Lower lobe of right lung (tissue), 2 donors: ENCODE measurements around the gene GNG14. TPM values are rescaled to one million over a fixed set of nuclear protein-coding genes. Genes with fewer than 3 reads are reported as not detected.

Experiments
- ATAC-seq, 2 donors: fragments of 200-7000 bp; cut with Tn5 transposase; one replicate each; pipeline ENCODE4 v1.9.1; 2020 to 2022; ENCODE audit warnings: mild to moderate bottlenecking in 2 of 2, moderate library complexity in 2 of 2
- DNase-seq: peaks from one replicate; pipeline ENCODE4 v3.0.0-alpha.2; 2020
- H3K27ac ChIP-seq: fragments of 200-600 bp; one replicate; pipeline ENCODE4 v1.8.0; 2022
- H3K27me3 ChIP-seq: fragments of 200-600 bp; one replicate; pipeline ENCODE4 v1.8.0; 2022; ENCODE audit warnings: low read depth
- H3K36me3 ChIP-seq: fragments of 200-600 bp; one replicate; pipeline ENCODE4 v1.8.0; 2022; ENCODE audit warnings: mild to moderate bottlenecking
- H3K4me1 ChIP-seq: fragments of 200-600 bp; one replicate; pipeline ENCODE4 v1.8.0; 2022
- H3K4me3 ChIP-seq: fragments of 200-600 bp; one replicate; pipeline ENCODE4 v1.8.0; 2022; ENCODE audit warnings: mild to moderate bottlenecking
- H3K9me3 ChIP-seq: fragments of 200-600 bp; one replicate; pipeline ENCODE4 v1.8.0; 2022
- intact Hi-C: fragments of 100-400 bp; cut with DNase I; formaldehyde crosslinking; loops from one replicate; pipeline ENCODE4 v1.11.0; 2022
- total RNA-seq: library from RNA; stranded (reverse); fragmentation: NEBNext Ultra II Directional; extraction: Animal tissue kit (Norgen Biotek cat#: 25700); gene quantifications from one replicate; pipeline ENCODE4 v1.2.1, GENCODE V29; 2021
- TF ChIP-seq, protein P1 (sequence below): fragments of 200-600 bp; IDR thresholded peaks from one replicate; pipeline ENCODE4 v1.8.0; 2022; ENCODE audit warnings: antibody characterized with exemption, mild to moderate bottlenecking
- donor health status: DM: no; HTN: yes; CAD: no; lungs with severe emphysema.

Gene GNG14
- total RNA-seq, 1 donor from 2014 or later, result not detected

DNA sequence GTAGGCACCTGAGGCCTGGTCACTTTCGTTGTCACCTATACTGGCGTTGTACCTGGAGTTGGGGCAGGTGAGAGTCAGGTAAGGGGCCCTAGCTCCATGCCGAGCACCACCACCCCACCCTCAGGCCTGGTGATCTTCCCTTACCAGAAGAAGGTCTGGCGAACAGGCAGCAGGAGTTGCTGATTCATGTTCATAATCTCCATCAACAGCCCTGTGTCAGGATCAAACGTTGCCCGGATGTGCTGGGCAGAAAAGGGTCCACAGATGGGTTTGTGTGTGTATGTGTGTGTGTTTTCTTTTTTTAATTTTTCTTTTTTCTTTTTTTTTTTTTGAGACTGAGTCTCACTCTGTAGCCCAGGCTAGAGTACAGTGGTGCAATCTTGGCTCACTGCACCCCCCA lies 35.6 kb upstream of the GNG14 start:
- ATAC-seq (no peak), DNase-seq (peak; percentile 24)
- Histone ChIP-seq H3K36me3 (peaks cover 49% of the 10 kb centered on the region), H3K27me3 (no peaks in the 10 kb centered on the region), H3K4me1 (peaks cover 12% of the 10 kb centered on the region), H3K9me3 (no peaks in the 10 kb centered on the region), H3K27ac (no peak overlapping the region), H3K4me3 (no peak overlapping the region)
- TF ChIP-seq, protein P1, sequence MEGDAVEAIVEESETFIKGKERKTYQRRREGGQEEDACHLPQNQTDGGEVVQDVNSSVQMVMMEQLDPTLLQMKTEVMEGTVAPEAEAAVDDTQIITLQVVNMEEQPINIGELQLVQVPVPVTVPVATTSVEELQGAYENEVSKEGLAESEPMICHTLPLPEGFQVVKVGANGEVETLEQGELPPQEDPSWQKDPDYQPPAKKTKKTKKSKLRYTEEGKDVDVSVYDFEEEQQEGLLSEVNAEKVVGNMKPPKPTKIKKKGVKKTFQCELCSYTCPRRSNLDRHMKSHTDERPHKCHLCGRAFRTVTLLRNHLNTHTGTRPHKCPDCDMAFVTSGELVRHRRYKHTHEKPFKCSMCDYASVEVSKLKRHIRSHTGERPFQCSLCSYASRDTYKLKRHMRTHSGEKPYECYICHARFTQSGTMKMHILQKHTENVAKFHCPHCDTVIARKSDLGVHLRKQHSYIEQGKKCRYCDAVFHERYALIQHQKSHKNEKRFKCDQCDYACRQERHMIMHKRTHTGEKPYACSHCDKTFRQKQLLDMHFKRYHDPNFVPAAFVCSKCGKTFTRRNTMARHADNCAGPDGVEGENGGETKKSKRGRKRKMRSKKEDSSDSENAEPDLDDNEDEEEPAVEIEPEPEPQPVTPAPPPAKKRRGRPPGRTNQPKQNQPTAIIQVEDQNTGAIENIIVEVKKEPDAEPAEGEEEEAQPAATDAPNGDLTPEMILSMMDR, result no peak
- intact Hi-C loops, result no loop called here

DNA sequence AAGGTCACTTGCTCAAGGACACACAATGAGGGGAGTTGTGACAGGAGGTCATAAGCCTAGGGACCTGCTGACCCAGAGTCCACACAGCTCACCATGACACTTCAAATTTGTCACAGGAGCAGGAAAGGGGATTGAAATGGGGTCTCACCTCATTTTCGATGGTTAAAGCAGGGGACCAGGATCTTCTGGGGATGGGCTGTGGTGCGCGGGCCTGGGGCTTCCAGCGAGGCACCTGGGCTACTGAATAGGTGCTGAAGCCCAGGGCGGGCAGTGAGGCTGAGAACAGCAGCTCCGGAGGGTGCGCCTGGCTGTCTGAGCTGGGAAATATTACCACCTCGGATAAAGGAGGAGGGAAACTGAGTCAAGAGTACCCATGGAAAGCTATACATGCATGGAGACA lies 32.3 kb upstream of the GNG14 start:
- H3K27me3 ChIP-seq, result no peaks in the 10 kb centered on the region
- no peak overlapping the region for H3K4me3 ChIP-seq
- DNase-seq, result no peak
- peaks cover 78% of the 10 kb centered on the region for H3K36me3 ChIP-seq
- ATAC-seq, result no peak
- no peaks in the 10 kb centered on the region for H3K4me1 ChIP-seq
- no peak overlapping the region for H3K27ac ChIP-seq
- intact Hi-C loops, result no loop called here
- H3K9me3 ChIP-seq, result no peaks in the 10 kb centered on the region
- TF ChIP-seq, protein P1, result no peak

DNA sequence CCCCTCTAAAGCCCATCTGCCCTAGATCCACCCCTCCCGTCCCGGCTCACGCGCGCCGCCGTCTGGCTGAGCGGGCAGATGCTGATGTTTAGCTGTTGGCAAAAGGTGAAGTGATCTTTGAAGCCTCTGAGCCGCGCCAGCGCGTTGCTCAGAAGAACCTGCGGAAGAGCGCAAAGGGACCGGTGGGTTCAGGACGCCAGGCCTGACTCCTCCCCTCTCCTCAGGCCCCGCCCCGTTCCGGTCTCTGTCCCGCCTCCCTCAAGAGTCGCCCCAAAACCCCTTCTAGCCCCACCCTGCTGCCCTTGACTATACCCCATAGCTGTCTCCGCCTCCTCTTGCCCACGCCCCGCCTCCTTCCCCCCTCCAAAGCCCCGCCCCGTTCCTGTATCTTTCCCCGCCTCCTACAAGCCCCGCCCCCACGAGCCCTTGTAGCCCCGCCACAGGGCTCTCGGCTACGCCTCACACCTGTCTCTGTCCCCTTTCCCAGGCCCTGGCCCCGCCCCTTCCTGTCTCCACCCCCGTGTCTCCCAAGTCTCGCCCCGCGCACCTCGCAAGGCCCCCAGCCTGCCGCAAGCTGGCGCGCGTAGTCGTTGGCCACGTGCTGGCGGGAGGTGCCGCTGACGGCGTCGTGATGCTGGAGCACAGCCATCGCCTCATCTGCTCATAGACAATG lies 30.8 kb upstream of the GNG14 start:
- Histone ChIP-seq H3K4me3 (no peak overlapping the region), H3K36me3 (peaks cover 81% of the 10 kb centered on the region), H3K27ac (no peak overlapping the region), H3K27me3 (no peaks in the 10 kb centered on the region), H3K9me3 (no peaks in the 10 kb centered on the region), H3K4me1 (no peaks in the 10 kb centered on the region)
- TF ChIP-seq, protein P1, result no peak
- no peak for DNase-seq
- intact Hi-C loops, result no loop called here
- peak; percentile 13 to 36 for ATAC-seq

DNA sequence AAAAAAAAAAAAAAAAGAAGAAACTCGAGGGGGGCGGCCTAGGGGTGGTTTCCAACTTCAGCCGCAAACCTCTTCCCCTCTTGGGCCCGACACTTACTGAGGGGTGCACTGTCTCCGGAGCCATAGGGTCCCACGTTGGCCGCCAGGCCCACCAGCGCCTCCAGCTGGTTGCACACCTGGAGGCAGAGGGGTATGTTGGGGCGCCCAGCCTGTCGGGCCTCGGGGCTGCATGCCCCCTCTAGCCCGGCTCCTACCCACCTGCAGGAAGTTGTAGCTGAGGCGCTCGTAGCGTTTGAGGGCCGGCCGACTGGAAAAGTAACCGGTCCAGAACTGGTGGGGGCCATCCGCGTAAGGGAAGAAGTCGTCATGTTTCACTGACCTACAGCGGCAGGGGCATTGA lies 29.8 kb upstream of the GNG14 start:
- TF ChIP-seq, protein P1, result no peak
- Histone ChIP-seq H3K4me3 (no peak overlapping the region), H3K9me3 (no peaks in the 10 kb centered on the region), H3K36me3 (peaks cover 87% of the 10 kb centered on the region), H3K27ac (no peak overlapping the region), H3K27me3 (no peaks in the 10 kb centered on the region), H3K4me1 (no peaks in the 10 kb centered on the region)
- DNase-seq (no peak), ATAC-seq (no peak)
- intact Hi-C loops, result no loop called here

DNA sequence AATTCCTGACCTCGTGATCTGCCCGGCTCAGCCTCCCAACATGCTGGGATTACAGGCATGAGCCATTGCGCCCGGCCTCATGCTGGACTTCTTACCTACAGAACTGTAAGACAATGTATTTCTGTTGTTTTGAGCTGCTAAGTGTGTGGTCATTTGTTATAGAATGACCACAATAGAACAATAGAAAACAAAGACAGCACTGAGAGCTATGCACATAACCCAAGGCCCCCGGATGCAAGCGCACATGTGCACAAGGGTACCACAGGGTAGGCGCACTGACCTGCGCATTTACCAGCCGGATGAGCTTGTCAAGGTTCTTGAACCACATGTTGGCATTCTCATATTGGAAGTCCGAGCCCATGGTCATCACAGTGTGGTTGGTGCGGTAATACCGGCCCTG lies 26.8 kb upstream of the GNG14 start:
- H3K27me3 ChIP-seq, result no peaks in the 10 kb centered on the region
- H3K4me3 ChIP-seq, result no peak overlapping the region
- ATAC-seq, result no peak
- DNase-seq, result no peak
- intact Hi-C loops, result no loop called here
- H3K4me1 ChIP-seq, result peaks cover 16% of the 10 kb centered on the region
- H3K9me3 ChIP-seq, result no peaks in the 10 kb centered on the region
- H3K36me3 ChIP-seq, result peaks cover 84% of the 10 kb centered on the region
- TF ChIP-seq, protein P1, result no peak
- no peak overlapping the region for H3K27ac ChIP-seq
